HEK293 (cell line): ENCODE measurements around the gene DIS3L2.

Source experiments
- ATF2 ChIP-seq: fragments of 450-650 bp; formaldehyde crosslinking; IDR thresholded peaks from 2 replicates; pipeline ENCODE4 v1.5.1; 2016; ENCODE audit warnings: missing biosample characterization, missing genetic modification characterization, low read depth
- CTCF ChIP-seq: fragments of 450-650 bp; formaldehyde crosslinking; IDR thresholded peaks from 2 replicates; pipeline ENCODE4 v1.5.1; 2016; ENCODE audit warnings: missing biosample characterization, missing genetic modification characterization
- PBX3 ChIP-seq: sonication (generic); formaldehyde crosslinking; IDR thresholded peaks from 2 replicates; pipeline ENCODE4 v1.8.1; 2022; ENCODE audit warnings: mild to moderate bottlenecking, moderate library complexity, missing genetic modification reagents
- ZBTB17 ChIP-seq: fragments of 450-650 bp; formaldehyde crosslinking; IDR thresholded peaks from 2 replicates; pipeline ENCODE4 v1.5.1; 2016; ENCODE audit warnings: missing biosample characterization, missing genetic modification characterization
- ZBTB49 ChIP-seq: fragments of 450-650 bp; formaldehyde crosslinking; IDR thresholded peaks from 2 replicates; pipeline ENCODE4 v1.5.1; 2016; ENCODE audit warnings: missing biosample characterization, missing genetic modification characterization, low read depth
- ZNF248 ChIP-seq: fragments of 450-650 bp; formaldehyde crosslinking; IDR thresholded peaks from 2 replicates; pipeline ENCODE4 v1.5.1; 2017; ENCODE audit warnings: missing biosample characterization, missing genetic modification characterization
- ZNF501 ChIP-seq: fragments of 450-650 bp; formaldehyde crosslinking; IDR thresholded peaks from 2 replicates; pipeline ENCODE4 v1.5.1; 2016; ENCODE audit warnings: missing biosample characterization, missing genetic modification characterization
- ZNF600 ChIP-seq: fragments of 450-650 bp; formaldehyde crosslinking; IDR thresholded peaks from 2 replicates; pipeline ENCODE4 v1.5.1; 2016; ENCODE audit warnings: missing biosample characterization, missing genetic modification characterization
- ZNF785 ChIP-seq: fragments of 450-650 bp; formaldehyde crosslinking; IDR thresholded peaks from 2 replicates; pipeline ENCODE4 v1.5.1; 2016; ENCODE audit warnings: missing biosample characterization, missing genetic modification characterization

GRCh38 chr2:232242316-232242715 is 280.8 kb downstream of the DIS3L2 start:
- no peak for TF ChIP-seq ATF2 (tag by site-specific recombination)
- TF ChIP-seq ZBTB49 (tag by site-specific recombination) = no peak
- TF ChIP-seq CTCF (tag by site-specific recombination) = no peak
- no peak for TF ChIP-seq ZNF600 (tag by site-specific recombination)
- no peak for TF ChIP-seq PBX3
- no peak for TF ChIP-seq ZNF785 (tag by site-specific recombination)
- TF ChIP-seq ZNF501 (tag by site-specific recombination) = no peak
- no peak for TF ChIP-seq ZNF248 (tag by site-specific recombination)
- TF ChIP-seq ZBTB17 (tag by site-specific recombination) = no peak
